WI38 (cell line): ENCODE measurements around the gene AP3D1.
"Not testable (repeated sequence)": the region's sequence is repeated elsewhere in the genome, so short reads cannot be mapped to it uniquely, and the experiment has no call there.

ENCODE experiments used
- H3K4me3 ChIP-seq: 2 replicates; pipeline ENCODE4 v1.5.1; 2011; ENCODE audit warnings: low read depth, mild to moderate bottlenecking, control low read depth, low read length
- CTCF ChIP-seq: IDR thresholded peaks from 2 replicates; pipeline ENCODE4 v1.5.1; 2012; ENCODE audit warnings: low read depth, mild to moderate bottlenecking, control low read depth, low read length

AP3D1 gene

GRCh38 chr19:2138061-2138728 lies 13.2 kb downstream of the AP3D1 start:
- no peak for TF ChIP-seq CTCF

GRCh38 chr19:2136796-2137195 lies 14.6 kb downstream of the AP3D1 start:
- no peak for TF ChIP-seq CTCF
- H3K4me3 ChIP-seq: no peak overlapping the region

More at GRCh38 chr19:2138061-2138728, 13.2 kb downstream of the AP3D1 start:
- H3K4me3 ChIP-seq: no peak overlapping the region

GRCh38 chr19:2135474-2136402 lies 15.6 kb downstream of the AP3D1 start:
- TF ChIP-seq CTCF: no peak
- H3K4me3 ChIP-seq: no peak overlapping the region

- H3K4me3 ChIP-seq: no peak overlapping the region
Measured at GRCh38 chr19:2132731-2133490, 18.5 kb downstream of the AP3D1 start.

GRCh38 chr19:2132191-2132590 lies 19.2 kb downstream of the AP3D1 start:
- no peak for TF ChIP-seq CTCF
- no peak overlapping the region for H3K4me3 ChIP-seq

More at GRCh38 chr19:2132731-2133490, 18.5 kb downstream of the AP3D1 start:
- TF ChIP-seq CTCF: no peak

GRCh38 chr19:2131012-2131975 lies 20.1 kb downstream of the AP3D1 start:
- not testable (repeated sequence) for H3K4me3 ChIP-seq
